HUES64 (cell line): ENCODE data around the gene SOX18.

Experiments
- H3K27ac ChIP-seq: 2 replicates; pipeline ENCODE4 v1.7.0; 2013; ENCODE audit warnings: low read depth, low read length, inconsistent platforms
- H3K27me3 ChIP-seq: 2 replicates; pipeline ENCODE4 v1.6.1; 2013; ENCODE audit warnings: mild to moderate bottlenecking, low read length; ENCODE audit not compliant: insufficient read depth
- H3K36me3 ChIP-seq: 2 replicates; pipeline ENCODE4 v1.6.1; 2013; ENCODE audit warnings: mild to moderate bottlenecking, low read length; ENCODE audit not compliant: insufficient read depth
- H3K4me1 ChIP-seq: 2 replicates; pipeline ENCODE4 v1.6.1; 2013; ENCODE audit warnings: mild to moderate bottlenecking, low read length, moderate library complexity; ENCODE audit not compliant: insufficient read depth
- H3K4me3 ChIP-seq: 2 replicates; pipeline ENCODE4 v1.5.1; 2013; ENCODE audit warnings: mild to moderate bottlenecking, low read length, moderate library complexity
- H3K9ac ChIP-seq: 2 replicates; pipeline ENCODE4 v1.6.1; 2013; ENCODE audit warnings: mild to moderate bottlenecking, low read depth, low read length
- H3K9me3 ChIP-seq: 2 replicates; pipeline ENCODE4 v1.6.1; 2013; ENCODE audit warnings: low read depth, low read length; ENCODE audit not compliant: insufficient read depth
- WGBS: fragments of 150-250, 120-280 bp; methylation state at CpG from one replicate; pipeline ENCODE4 v1.1.7; 2013; ENCODE audit warnings: missing lambda C conversion rate; 5-methylcytosine and 5-hydroxymethylcytosine counted together

The SOX18 gene

DNA sequence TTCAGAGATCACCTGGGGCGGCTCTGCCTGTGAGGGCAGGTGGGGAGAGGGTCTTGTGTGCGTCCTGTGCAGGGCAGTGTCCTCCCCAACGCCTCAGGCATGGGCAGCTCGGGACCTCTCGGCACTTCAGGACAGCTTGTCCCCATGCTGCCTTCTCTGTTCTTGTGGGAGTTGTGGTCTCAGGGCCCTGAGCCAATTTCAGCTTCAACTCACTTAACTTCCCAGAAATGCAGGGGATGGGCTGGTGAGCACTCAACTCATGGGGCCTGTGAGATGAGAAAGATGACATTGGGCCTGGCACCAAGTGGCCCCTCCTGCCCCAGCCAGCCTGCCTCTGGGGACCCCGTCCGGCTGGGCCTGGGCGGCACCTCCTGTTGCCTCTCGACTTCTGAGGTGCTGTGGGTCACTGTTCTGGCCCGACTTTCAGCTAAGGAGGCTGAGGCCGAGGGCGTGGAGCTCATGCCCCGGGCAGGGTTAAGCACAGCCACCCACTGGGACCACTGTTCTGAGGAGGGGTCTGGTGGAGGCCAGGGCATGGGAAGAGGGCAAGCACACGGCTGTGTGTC, 23.1 kb upstream of the SOX18 start:
- Histone ChIP-seq H3K27me3 (no peaks in the 10 kb centered on the region), H3K4me3 (no peak overlapping the region), H3K27ac (no peak overlapping the region), H3K9me3 (no peaks in the 10 kb centered on the region), H3K4me1 (no peaks in the 10 kb centered on the region), H3K9ac (no peak overlapping the region), H3K36me3 (peaks cover 7% of the 10 kb centered on the region)
- WGBS: 91% methylated on average over 14 of the region's 14 CpGs

DNA sequence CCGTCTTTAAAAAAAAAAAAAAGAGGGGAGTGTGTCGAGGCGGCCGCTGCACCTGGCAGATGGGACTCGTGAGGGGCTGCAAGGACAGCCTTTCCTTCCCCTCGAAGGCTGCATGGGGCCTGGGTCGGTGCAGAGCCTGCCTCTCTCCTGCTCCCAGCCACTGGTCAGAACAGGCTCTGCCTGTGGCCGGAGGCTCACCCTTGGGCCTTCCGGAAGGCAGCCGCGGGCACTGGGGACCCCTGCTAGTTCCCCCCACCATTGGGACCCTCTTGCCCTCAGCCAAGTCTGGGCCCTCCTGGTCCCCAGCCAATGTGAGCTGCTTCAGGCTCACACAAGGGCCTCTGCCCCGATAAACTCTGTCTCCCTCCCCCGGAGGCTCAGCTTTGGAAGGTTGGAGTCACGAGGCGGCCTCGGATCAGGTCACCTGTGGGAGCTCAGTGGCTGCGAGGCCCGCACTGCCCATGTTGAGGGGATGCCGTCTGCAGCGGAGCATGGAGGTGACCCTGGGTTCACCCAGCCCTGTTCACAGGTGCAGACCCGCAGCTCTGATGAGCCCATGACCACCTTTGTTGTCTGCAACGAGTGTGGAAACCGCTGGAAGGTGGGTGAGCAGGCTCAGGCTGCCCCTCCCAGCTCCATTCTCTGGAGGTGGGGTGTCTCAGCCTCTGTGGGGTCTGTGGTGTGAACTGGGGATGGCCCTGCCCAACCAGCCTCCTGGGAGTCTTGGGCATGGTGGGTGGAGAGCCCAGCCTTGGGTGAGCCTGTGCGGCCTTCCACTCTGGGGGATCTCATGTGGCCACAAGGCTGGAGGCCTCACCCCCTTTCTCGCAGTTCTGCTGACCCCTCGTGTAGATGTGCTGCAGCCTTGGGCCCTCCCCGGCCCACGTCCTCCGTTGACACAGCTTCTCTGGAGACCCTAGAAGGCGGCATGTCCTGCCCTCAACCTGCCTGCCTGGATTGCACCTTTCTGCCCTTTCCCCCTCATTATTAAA, 22.2 kb upstream of the SOX18 start:
- no peaks in the 10 kb centered on the region for H3K9me3 ChIP-seq
- H3K4me3 ChIP-seq: no peak overlapping the region
- H3K27ac ChIP-seq: no peak overlapping the region
- WGBS: 93% methylated on average over 30 of the region's 30 CpGs
- H3K27me3 ChIP-seq: no peaks in the 10 kb centered on the region
- H3K4me1 ChIP-seq: no peaks in the 10 kb centered on the region
- H3K36me3 ChIP-seq: peaks cover 7% of the 10 kb centered on the region
- no peak overlapping the region for H3K9ac ChIP-seq

DNA sequence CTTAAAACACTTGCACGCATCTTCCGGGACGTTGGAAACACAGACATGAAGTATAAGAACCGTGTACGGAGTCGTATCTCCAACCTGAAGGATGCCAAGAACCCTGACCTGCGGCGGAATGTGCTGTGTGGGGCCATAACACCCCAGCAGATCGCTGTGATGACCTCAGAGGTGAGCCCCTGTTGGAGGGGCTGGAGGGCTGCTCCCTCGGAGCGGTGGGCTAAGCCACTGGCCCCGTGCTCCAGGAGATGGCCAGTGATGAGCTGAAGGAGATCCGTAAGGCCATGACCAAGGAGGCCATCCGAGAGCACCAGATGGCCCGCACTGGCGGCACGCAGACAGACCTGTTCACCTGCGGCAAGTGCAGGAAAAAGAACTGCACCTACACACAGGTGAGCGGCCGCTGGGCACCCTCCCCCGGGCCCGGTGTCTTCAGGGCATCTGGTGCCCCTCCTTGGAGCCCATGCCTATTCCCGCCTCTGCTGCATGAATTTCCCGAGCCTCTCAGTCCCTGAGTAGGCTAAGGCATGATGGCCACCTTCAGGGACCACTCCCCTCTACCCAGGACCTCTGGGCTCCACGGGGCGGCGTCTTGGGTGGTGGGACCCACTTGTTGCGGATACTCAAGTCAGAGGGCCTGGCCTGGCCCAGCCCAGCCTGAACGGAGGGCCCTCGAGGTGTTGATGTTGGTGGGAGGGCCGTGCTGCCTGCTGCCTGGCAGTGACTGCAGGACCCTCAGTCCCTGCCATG, 21.0 kb upstream of the SOX18 start:
- H3K9ac ChIP-seq: no peak overlapping the region
- peaks cover 7% of the 10 kb centered on the region for H3K36me3 ChIP-seq
- H3K9me3 ChIP-seq: no peaks in the 10 kb centered on the region
- 95% methylated on average over 31 of the region's 31 CpGs for WGBS
- no peaks in the 10 kb centered on the region for H3K4me1 ChIP-seq
- no peaks in the 10 kb centered on the region for H3K27me3 ChIP-seq
- H3K4me3 ChIP-seq: no peak overlapping the region
- no peak overlapping the region for H3K27ac ChIP-seq

DNA sequence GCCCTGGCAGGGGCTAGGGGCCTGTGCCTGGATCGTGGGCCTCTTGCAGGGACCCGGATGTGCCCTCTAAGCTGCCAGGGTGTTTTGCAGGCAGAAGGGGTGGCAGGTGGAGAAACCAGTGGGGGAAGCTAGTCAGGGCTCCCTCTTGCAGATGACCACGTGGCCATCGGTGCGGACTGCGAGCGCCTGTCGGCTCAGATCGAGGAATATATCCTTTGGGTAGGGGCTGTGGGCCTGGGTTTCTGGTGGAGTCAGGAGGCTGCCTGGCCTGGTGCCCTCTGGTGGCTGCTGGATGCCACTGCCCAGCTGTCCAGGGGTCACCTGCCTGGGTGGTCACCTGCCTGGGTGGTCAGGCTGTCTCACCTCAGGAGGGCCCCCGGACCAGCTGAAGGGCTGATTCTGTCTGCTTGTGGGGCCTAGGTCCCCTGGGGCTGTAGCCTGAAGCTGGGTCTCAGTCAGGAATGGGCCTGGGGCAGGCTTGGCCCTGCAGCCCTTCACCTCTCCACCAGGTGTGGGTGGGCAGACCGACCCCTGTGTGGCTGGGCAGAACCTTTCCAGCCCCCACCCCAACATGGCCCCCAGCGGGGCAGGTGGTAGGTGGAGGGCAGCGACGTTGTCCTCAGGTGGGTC, 20.3 kb upstream of the SOX18 start:
- H3K4me3 ChIP-seq: no peak overlapping the region
- H3K9ac ChIP-seq: no peak overlapping the region

DNA sequence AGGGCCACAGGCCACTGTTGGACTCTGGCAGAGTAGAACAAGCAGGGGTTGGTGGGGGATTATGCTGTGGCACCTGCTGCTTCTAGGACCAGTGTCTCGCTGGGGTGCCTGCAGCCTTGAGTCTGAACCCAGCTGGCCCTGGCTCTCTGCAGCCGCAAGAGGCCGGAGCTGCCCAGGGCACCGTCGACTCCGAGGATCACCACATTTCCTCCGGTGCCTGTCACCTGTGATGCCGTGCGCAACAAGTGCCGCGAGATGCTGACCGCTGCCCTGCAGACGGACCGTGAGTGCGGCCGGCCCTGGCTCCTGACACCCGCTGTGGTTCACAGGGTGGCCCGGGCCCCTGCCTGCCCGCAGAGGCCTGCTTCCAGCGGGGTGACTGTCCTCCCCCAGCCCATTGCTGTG, 19.8 kb upstream of the SOX18 start:
- H3K27ac ChIP-seq: no peak overlapping the region
- H3K27me3 ChIP-seq: no peaks in the 10 kb centered on the region
- H3K9ac ChIP-seq: no peak overlapping the region
- no peak overlapping the region for H3K4me3 ChIP-seq
- 92% methylated on average over 20 of the region's 20 CpGs for WGBS
- peaks cover 7% of the 10 kb centered on the region for H3K36me3 ChIP-seq
- no peaks in the 10 kb centered on the region for H3K4me1 ChIP-seq
- no peaks in the 10 kb centered on the region for H3K9me3 ChIP-seq

More for the DNA sequence above, 20.3 kb upstream of the SOX18 start:
- 67% methylated on average over 13 of the region's 14 CpGs for WGBS
- no peaks in the 10 kb centered on the region for H3K27me3 ChIP-seq
- no peaks in the 10 kb centered on the region for H3K9me3 ChIP-seq
- H3K4me1 ChIP-seq: no peaks in the 10 kb centered on the region
- H3K36me3 ChIP-seq: peaks cover 7% of the 10 kb centered on the region
- no peak overlapping the region for H3K27ac ChIP-seq

DNA sequence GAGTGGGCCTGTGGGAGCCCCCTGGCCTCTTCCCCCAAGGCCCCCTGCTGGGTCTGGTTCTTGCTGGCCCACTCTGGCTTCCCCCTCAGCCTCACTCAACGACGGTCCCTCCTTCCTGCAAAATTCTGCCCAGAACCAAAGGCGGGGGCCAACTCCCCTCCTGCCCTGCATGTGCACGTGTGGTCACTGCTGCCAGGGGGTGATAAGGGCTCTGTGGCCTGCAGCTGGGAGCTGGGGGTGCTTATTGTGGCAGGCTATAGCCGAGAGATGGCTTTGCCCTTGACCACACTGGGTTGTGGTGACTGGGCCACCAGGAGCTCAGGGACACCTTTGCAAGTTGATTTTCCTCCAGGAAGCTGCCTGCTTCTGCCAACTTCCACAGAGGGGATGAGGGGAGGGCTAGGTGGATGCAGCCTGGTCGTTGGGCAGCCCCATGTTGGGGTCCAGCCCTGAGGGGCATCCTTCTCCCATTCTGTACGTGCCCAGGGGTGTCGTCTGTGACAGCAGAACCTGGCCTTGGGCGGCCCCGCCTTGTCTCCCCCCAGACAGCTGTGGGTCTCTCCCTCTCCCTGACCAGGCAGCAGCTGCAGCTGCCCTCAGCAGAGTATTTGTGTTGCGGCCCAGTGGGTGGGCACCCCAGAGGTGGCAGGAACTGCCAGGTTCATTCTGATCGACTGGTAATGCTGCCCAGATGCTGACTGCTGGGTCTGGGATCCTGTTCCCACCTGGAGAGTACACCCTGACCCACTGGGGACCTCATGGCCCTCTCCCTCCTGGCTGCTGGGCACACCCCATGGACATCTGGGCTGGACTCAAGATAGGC, 19.2 kb upstream of the SOX18 start:
- Histone ChIP-seq H3K27ac (no peak overlapping the region), H3K9ac (no peak overlapping the region), H3K27me3 (no peaks in the 10 kb centered on the region), H3K4me3 (no peak overlapping the region), H3K36me3 (peaks cover 3% of the 10 kb centered on the region; the same call in 1 of the 2 replicates), H3K4me1 (0 out of 2 replicates have a peak, but pooled peaks cover 4% of the 10 kb centered on the region), H3K9me3 (no peaks in the 10 kb centered on the region)
- 85% methylated on average over 12 of the region's 12 CpGs for WGBS

DNA sequence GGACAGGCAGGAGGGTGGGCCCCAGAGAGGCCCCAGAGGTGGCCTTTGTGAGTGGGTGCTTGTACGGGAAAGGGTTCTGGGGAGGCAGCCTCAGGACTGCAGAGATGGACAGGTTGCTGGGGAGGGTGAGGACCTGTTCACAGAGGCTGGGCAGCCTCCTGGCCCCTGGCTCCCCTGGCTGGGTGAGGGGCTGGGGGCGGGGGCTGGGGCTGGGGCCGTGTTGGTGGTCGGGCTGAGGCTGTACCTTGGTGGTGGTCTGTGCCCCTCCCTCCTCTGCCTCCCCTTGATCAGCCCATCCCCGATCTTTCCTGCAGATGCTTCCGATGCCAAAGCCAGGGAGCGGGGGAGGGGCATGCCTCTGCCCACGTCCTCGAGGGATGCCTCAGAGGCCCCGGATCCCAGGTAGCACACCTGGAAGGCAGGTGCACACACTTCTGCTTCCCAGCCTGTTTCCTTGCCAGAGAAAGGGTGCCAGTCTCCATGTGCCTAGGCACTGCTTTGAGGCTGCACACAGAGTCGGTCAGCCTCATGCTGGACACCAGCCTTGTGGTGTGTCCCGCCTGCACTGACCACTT, 18.4 kb upstream of the SOX18 start:
- 87% methylated on average over 11 of the region's 12 CpGs for WGBS

DNA sequence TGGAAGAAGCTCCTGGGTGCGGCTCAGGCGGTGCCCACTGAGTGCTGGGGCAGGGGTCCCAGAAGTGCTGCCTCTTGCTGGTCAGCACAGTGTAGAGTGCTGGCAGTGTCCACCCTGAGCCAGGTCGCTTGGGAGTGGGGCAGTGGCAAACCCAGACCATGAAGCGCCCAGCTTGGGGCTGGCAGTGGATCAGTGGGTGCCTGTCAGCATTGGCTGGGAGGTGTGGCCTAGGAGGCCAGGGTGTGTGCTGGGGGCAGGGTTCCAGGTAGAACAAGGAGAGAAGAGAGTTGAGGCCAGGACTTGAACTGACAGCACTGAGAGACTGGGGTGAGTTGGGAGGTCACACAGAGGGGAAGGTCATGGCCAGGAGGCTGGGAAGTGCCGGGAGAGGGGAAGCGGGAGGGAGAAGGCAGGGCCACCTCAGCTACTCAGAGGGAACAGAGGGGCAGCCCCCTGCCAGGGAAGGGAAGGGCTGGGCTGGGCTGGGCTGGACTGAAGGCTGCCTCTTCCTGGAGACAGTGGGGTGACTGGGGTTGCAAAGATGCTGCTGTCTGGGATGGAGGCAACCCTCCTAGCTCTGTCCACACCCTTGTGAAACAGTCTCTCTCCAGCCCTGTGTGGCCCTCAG, 17.7 kb upstream of the SOX18 start:
- H3K9ac ChIP-seq: no peak overlapping the region
- no peak overlapping the region for H3K27ac ChIP-seq
- no peaks in the 10 kb centered on the region for H3K36me3 ChIP-seq
- H3K9me3 ChIP-seq: no peaks in the 10 kb centered on the region
- peaks cover 4% of the 10 kb centered on the region; the same call in 1 of the 2 replicates for H3K4me1 ChIP-seq
- 79% methylated on average over 6 of the region's 6 CpGs for WGBS
- no peaks in the 10 kb centered on the region for H3K27me3 ChIP-seq
- no peak overlapping the region for H3K4me3 ChIP-seq

More for the DNA sequence above, 18.4 kb upstream of the SOX18 start:
- no peak overlapping the region for H3K9ac ChIP-seq
- no peak overlapping the region for H3K27ac ChIP-seq
- no peaks in the 10 kb centered on the region for H3K9me3 ChIP-seq
- H3K27me3 ChIP-seq: no peaks in the 10 kb centered on the region
- 0 out of 2 replicates have a peak, but pooled peaks cover 4% of the 10 kb centered on the region for H3K4me1 ChIP-seq
- H3K4me3 ChIP-seq: no peak overlapping the region
- no peaks in the 10 kb centered on the region for H3K36me3 ChIP-seq

DNA sequence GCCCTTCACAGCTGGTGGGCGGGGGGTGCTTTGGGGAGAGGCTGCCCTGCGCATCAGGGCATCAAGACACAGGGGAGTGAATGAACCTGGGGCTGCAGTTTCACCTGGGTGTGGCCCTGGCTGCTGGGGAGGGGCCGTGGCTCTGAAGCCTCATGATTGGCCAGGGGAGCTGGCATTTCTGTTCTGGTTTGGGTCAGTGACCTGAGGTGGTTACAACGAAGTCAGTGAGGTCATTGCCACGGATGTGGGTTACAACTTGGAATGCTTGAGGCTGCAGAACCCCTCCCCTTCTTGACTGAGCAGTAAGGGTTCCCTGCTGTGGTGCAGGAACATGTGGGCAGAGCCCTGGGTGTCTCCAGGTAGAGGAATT, 16.5 kb upstream of the SOX18 start:
- no peaks in the 10 kb centered on the region for H3K9me3 ChIP-seq
- H3K4me3 ChIP-seq: no peak overlapping the region
- no peak overlapping the region for H3K27ac ChIP-seq
- H3K36me3 ChIP-seq: no peaks in the 10 kb centered on the region
- H3K9ac ChIP-seq: no peak overlapping the region
- H3K4me1 ChIP-seq: peaks cover 4% of the 10 kb centered on the region; the same call in 1 of the 2 replicates
- 47% methylated on average over 5 of the region's 5 CpGs for whole genome bisulfite sequencing
- H3K27me3 ChIP-seq: no peaks in the 10 kb centered on the region
